ENCODE measurements around the gene TPST1. TPM values are rescaled to one million over a fixed set of nuclear protein-coding genes. Genes with fewer than 3 reads are reported as not detected.

The TPST1 gene
- total and polyA plus RNA-seq, 2 of the 8 experiments (the other 6 are each of a cell fraction or from before 2014, with no cell fraction given), result 8.2 to 18.4 TPM

GRCh38 chr7:66247380-66248078, 42.4 kb downstream of the TPST1 start:
- Histone ChIP-seq H2AFZ (ENCODE audit: low read length) (no peak overlapping the region), H3K23me2 (ENCODE audit: low read depth, low read length) (no peaks in the 10 kb centered on the region), H3K4ac (replicated peaks; ENCODE audit: insufficient read length, low read depth, low read length) (no peak overlapping the region), H3K4me1 (replicated peaks in 1 of 4; ENCODE audit: control insufficient read depth in 3 of 4, insufficient read depth in 4 of 4, low read length in 3 of 4) (no peaks in the 10 kb centered on the region; a peak in 1 of 7 replicates), H3K36me3 (ENCODE audit: control insufficient read depth in 2 of 4, insufficient read depth in 4 of 4, low read length in 3 of 4) (no peaks in the 10 kb centered on the region), H3K27me3 (replicated peaks in 1 of 4; ENCODE audit: control insufficient read depth in 3 of 4, extremely low read depth in 1 of 4, insufficient read depth in 3 of 4, low read length in 3 of 4) (no peaks in the 10 kb centered on the region), H3K56ac (replicated peaks; ENCODE audit: insufficient read length, low read depth, low read length) (no peak overlapping the region), H2BK15ac (ENCODE audit: low read length) (no peak overlapping the region), H3K18ac (ENCODE audit: extremely low read depth, low read length) (no peak overlapping the region), H3K79me1 (ENCODE audit: low read depth, low read length) (no peaks in the 10 kb centered on the region), H4K20me1 (replicated peaks in 1 of 2; ENCODE audit: control insufficient read depth in 1 of 2, insufficient read depth in 2 of 2, low read length in 2 of 2) (no peaks in the 10 kb centered on the region), H2BK5ac (ENCODE audit: low read depth, low read length) (no peak overlapping the region), H2BK20ac (ENCODE audit: low read length) (no peak overlapping the region), H3K14ac (ENCODE audit: insufficient read length) (no peak overlapping the region), H3K9me3 (ENCODE audit: insufficient read depth in 2 of 2, low read depth in 1 of 2, low read length in 1 of 2) (no peaks in the 10 kb centered on the region), H3K23ac (ENCODE audit: insufficient read length) (no peak overlapping the region), H3K79me2 (ENCODE audit: control insufficient read depth in 1 of 2, insufficient read depth in 2 of 2, low read length in 2 of 2) (no peaks in the 10 kb centered on the region), H3K4me2 (ENCODE audit: insufficient read depth in 1 of 2, low read depth in 2 of 2, low read length in 2 of 2) (no peak overlapping the region), H4K5ac (ENCODE audit: insufficient read length, low read depth, low read length) (no peak overlapping the region), H4K8ac (ENCODE audit: extremely low read depth, insufficient read depth, low read length) (no peak overlapping the region), H4K91ac (replicated peaks; ENCODE audit: insufficient read length, low read length) (no peak overlapping the region), H3K4me3 (ENCODE audit: extremely low read depth in 1 of 4, insufficient read depth in 2 of 4, low read depth in 3 of 4, low read length in 4 of 4) (no peak overlapping the region), H3K27ac (ENCODE audit: low read depth, low read length) (no peak overlapping the region), H2BK120ac (replicated peaks; ENCODE audit: low read depth, low read length) (no peak overlapping the region), H2BK12ac (ENCODE audit: low read depth, low read length) (no peak overlapping the region), H2AK5ac (ENCODE audit: low read depth, low read length) (no peak overlapping the region), H3K9ac (replicated peaks in 1 of 4; ENCODE audit: extremely low read depth in 1 of 4, low read depth in 3 of 4, low read length in 3 of 4) (no peak overlapping the region)
- POLR2A ChIA-PET (ENCODE audit: partially characterized antibody), result interaction anchor here (1.1 to 1.6 kb wide), 2 partner anchors 11 kb away, joined by 3 to 7 read pairs; no protein-coding TSS in a partner anchor
- FAIRE-seq (no peak), DNase-seq (ENCODE audit: low read depth in 1 of 2, low spot score in 2 of 2) (no peak)
- WGBS, 2 experiments (ENCODE audit: extremely low coverage in 1 of 2, insufficient coverage in 1 of 2, insufficient read length in 1 of 2, insufficient replicate concordance in 2 of 2, low coverage in 1 of 2, low lambda C conversion rate in 2 of 2, missing lambda C conversion rate in 1 of 2), result 92% methylated on average over 4 of the region's 4 CpGs; no CpG with 5 or more reads in 1 of the 2 experiments
- CTCF ChIA-PET (ENCODE audit: partially characterized antibody), result no interaction called here
- no peak for TF ChIP-seq EP300 (IDR thresholded peaks at IDR 0.05; ENCODE audit: borderline replicate concordance in 1 of 2, low read depth in 2 of 2, low read length in 2 of 2)
- TF ChIP-seq SIX5 (IDR thresholded peaks at IDR 0.05; ENCODE audit: low read depth, low read length), result no peak
- TF ChIP-seq EGR1 (IDR thresholded peaks at IDR 0.05; ENCODE audit: borderline replicate concordance, low read depth, low read length), result no peak
- TF ChIP-seq ASH2L (IDR thresholded peaks at IDR 0.05; ENCODE audit: low read length), result no peak
- no peak for TF ChIP-seq SIN3A (conservative IDR thresholded peaks at IDR 0.05 in 1 of 2, IDR thresholded peaks at IDR 0.05 in 1 of 2; ENCODE audit: low read depth in 1 of 2, low read length in 2 of 2)
- no peak for TF ChIP-seq RXRA (IDR thresholded peaks at IDR 0.05; ENCODE audit: insufficient read depth, low read depth, low read length)
- no peak for TF ChIP-seq JUND (IDR thresholded peaks at IDR 0.05; ENCODE audit: low read length)
- TF ChIP-seq TAF1 (IDR thresholded peaks at IDR 0.05; ENCODE audit: low read depth, low read length), result no peak
- no peak for TF ChIP-seq TEAD4 (IDR thresholded peaks at IDR 0.05; ENCODE audit: low read depth, low read length)
- TF ChIP-seq POU5F1 (IDR thresholded peaks at IDR 0.05; ENCODE audit: low read depth, low read length), result no peak
- TF ChIP-seq HDAC6 (IDR thresholded peaks at IDR 0.05; ENCODE audit: low read depth, low read length), result no peak
- no peak for TF ChIP-seq KDM1A (IDR thresholded peaks at IDR 0.05; ENCODE audit: borderline replicate concordance, low read length)
- TF ChIP-seq CBX5 (IDR thresholded peaks at IDR 0.05; ENCODE audit: low read depth, low read length), result no peak
- no peak for TF ChIP-seq NRF1 (IDR thresholded peaks at IDR 0.05; ENCODE audit: low read depth, low read length)

Measured in H1 (cell line).